Hepatocyte (in vitro differentiated cells): ENCODE data around the gene STARD9. TPM values are rescaled to one million over a fixed set of nuclear protein-coding genes. Genes with fewer than 3 reads are reported as not detected.

ENCODE experiments used
- DNase-seq: peaks from one replicate; pipeline ENCODE4 v3.0.0-alpha.2; 2016; ENCODE audit warnings: low spot score
- H2AFZ ChIP-seq: fragments of 200-600 bp; sonication (generic); 2 replicates; pipeline ENCODE4 v1.6.0; 2016; ENCODE audit warnings: antibody characterized with exemption, mild to moderate bottlenecking
- H3K27ac ChIP-seq: fragments of 200-600 bp; sonication (generic); 2 replicates; pipeline ENCODE4 v1.5.1; 2016; ENCODE audit warnings: mild to moderate bottlenecking
- H3K27me3 ChIP-seq: fragments of 200-600 bp; sonication (generic); 2 replicates; pipeline ENCODE4 v1.6.1; 2016
- H3K36me3 ChIP-seq: fragments of 200-600 bp; sonication (generic); replicated peaks from 2 replicates; pipeline ENCODE4 v1.5.1; 2016; ENCODE audit warnings: low read depth; ENCODE audit not compliant: insufficient read depth
- H3K4me1 ChIP-seq: fragments of 200-600 bp; sonication (generic); 2 replicates; pipeline ENCODE4 v1.5.1; 2016; ENCODE audit warnings: mild to moderate bottlenecking, moderate library complexity; ENCODE audit not compliant: insufficient read depth
- H3K4me2 ChIP-seq: fragments of 200-600 bp; sonication (generic); 2 replicates; pipeline ENCODE4 v1.6.0; 2016
- H3K4me3 ChIP-seq: fragments of 200-600 bp; sonication (generic); 2 replicates; pipeline ENCODE4 v1.5.1; 2016; ENCODE audit warnings: mild to moderate bottlenecking
- H3K79me2 ChIP-seq: fragments of 200-600 bp; sonication (generic); 2 replicates; pipeline ENCODE4 v1.6.0; 2017; ENCODE audit warnings: mild to moderate bottlenecking
- H3K9me2 ChIP-seq: fragments of 200-600 bp; sonication (generic); replicated peaks from 2 replicates; pipeline ENCODE4 v1.6.0; 2017; ENCODE audit warnings: mild to moderate bottlenecking; ENCODE audit not compliant: insufficient read depth
- H3K9me3 ChIP-seq: fragments of 200-600 bp; sonication (generic); 2 replicates; pipeline ENCODE4 v1.5.1; 2016; ENCODE audit warnings: low read depth, mild to moderate bottlenecking
- H4K20me1 ChIP-seq: fragments of 200-600 bp; sonication (generic); 2 replicates; pipeline ENCODE4 v1.6.0; 2016; ENCODE audit warnings: mild to moderate bottlenecking; ENCODE audit not compliant: insufficient read depth, poor library complexity, severe bottlenecking
- CTCF ChIP-seq: fragments of 200-600 bp; sonication (generic); IDR thresholded peaks from 2 replicates; pipeline ENCODE4 v1.5.1; 2016; ENCODE audit warnings: antibody characterized with exemption, mild to moderate bottlenecking; ENCODE audit not compliant: poor library complexity
- EZH2 ChIP-seq: fragments of 200-600 bp; sonication (generic); IDR thresholded peaks from 2 replicates; pipeline ENCODE4 v1.6.1; 2016; ENCODE audit warnings: antibody characterized with exemption, mild to moderate bottlenecking, borderline replicate concordance
- EZH2phosphoT487 ChIP-seq: fragments of 200-600 bp; sonication (generic); IDR thresholded peaks from one replicate; pipeline ENCODE4 v1.6.1; 2018; ENCODE audit warnings: antibody characterized with exemption, mild to moderate bottlenecking, low read depth, moderate library complexity; ENCODE audit not compliant: unreplicated experiment, severe bottlenecking
- WGBS: methylation state at CpG from one replicate; pipeline ENCODE4 v1.1.6; 2016; ENCODE audit warnings: low lambda C conversion rate; ENCODE audit errors: missing lambda C conversion rate; 5-methylcytosine and 5-hydroxymethylcytosine counted together
- polyA plus RNA-seq: library from polyadenylated mRNA; unstranded; fragments of >200 nt; fragmentation: Nextera tagmentation; extraction: Ambion mirVana; gene quantifications from 2 replicates; pipeline ENCODE4 v1.2.1, GENCODE V29; 2016
- total RNA-seq: library from RNA; depleted of rRNA; stranded (reverse); fragments of >200 nt; gene quantifications from 2 replicates; pipeline ENCODE4 v1.2.3, GENCODE V29; 2014

STARD9 gene
- total and polyA plus RNA-seq, 2 experiments from 2014 or later = 0.50 to 3.0 TPM

- no peaks in the 10 kb centered on the region for H3K36me3 ChIP-seq
- H3K9me3 ChIP-seq = no peaks in the 10 kb centered on the region
- DNase-seq = peak; percentile 36
- H3K4me2 ChIP-seq = no peak overlapping the region
- no peaks in the 10 kb centered on the region for H3K79me2 ChIP-seq
- no peaks in the 10 kb centered on the region for H4K20me1 ChIP-seq
- no peak overlapping the region for H2AFZ ChIP-seq
- TF ChIP-seq CTCF (peak; percentile 22), EZH2 (no peak)
- H3K9me2 ChIP-seq = no peaks in the 10 kb centered on the region
- H3K4me1 ChIP-seq = no peaks in the 10 kb centered on the region
- no peaks in the 10 kb centered on the region for H3K27me3 ChIP-seq
- no peak overlapping the region for H3K4me3 ChIP-seq
- no peak overlapping the region for H3K27ac ChIP-seq
- WGBS = 81% methylated on average over 10 of the region's 10 CpGs
Measured at GRCh38 chr15:42591238-42591934, 16.0 kb downstream of the STARD9 start.

- Histone ChIP-seq H3K79me2 (no peaks in the 10 kb centered on the region), H3K4me2 (no peak overlapping the region), H3K9me3 (no peaks in the 10 kb centered on the region), H3K9me2 (no peaks in the 10 kb centered on the region), H4K20me1 (no peaks in the 10 kb centered on the region), H3K36me3 (no peaks in the 10 kb centered on the region), H2AFZ (no peak overlapping the region), H3K4me1 (no peaks in the 10 kb centered on the region), H3K27me3 (no peaks in the 10 kb centered on the region), H3K27ac (peak overlapping the region; percentile 17), H3K4me3 (no peak overlapping the region)
- DNase-seq = no peak
- WGBS = 98% methylated on average over 3 of the region's 3 CpGs
- no peak for TF ChIP-seq CTCF
- no peak for TF ChIP-seq EZH2
- TF ChIP-seq EZH2phosphoT487 = no peak
Measured at GRCh38 chr15:42592716-42593115, 17.3 kb downstream of the STARD9 start.

- TF ChIP-seq EZH2 (no peak), CTCF (no peak), EZH2phosphoT487 (no peak)
- Histone ChIP-seq H2AFZ (no peak overlapping the region), H3K36me3 (no peaks in the 10 kb centered on the region), H3K27me3 (no peaks in the 10 kb centered on the region), H4K20me1 (no peaks in the 10 kb centered on the region), H3K79me2 (no peaks in the 10 kb centered on the region), H3K4me2 (no peak overlapping the region), H3K4me1 (no peaks in the 10 kb centered on the region), H3K9me2 (no peaks in the 10 kb centered on the region), H3K4me3 (no peak overlapping the region), H3K27ac (peak overlapping the region; percentile 17), H3K9me3 (no peaks in the 10 kb centered on the region)
- no peak for DNase-seq
- WGBS = 76% methylated on average over 4 of the region's 4 CpGs
Measured at GRCh38 chr15:42593143-42593542, 17.7 kb downstream of the STARD9 start.
